HG03432 (cell line): ENCODE results near the gene TSEN34.
"Not testable (repeated sequence)": the region's sequence is repeated elsewhere in the genome, so short reads cannot be mapped to it uniquely, and the experiment has no call there.

Experiments used
- ATAC-seq: cut with Tn5 transposase; IDR thresholded peaks from one replicate; pipeline ENCODE4 v1.9.1; 2021; ENCODE audit warnings: mild to moderate bottlenecking, moderate library complexity; ENCODE audit not compliant: unreplicated experiment

Gene TSEN34

DNA sequence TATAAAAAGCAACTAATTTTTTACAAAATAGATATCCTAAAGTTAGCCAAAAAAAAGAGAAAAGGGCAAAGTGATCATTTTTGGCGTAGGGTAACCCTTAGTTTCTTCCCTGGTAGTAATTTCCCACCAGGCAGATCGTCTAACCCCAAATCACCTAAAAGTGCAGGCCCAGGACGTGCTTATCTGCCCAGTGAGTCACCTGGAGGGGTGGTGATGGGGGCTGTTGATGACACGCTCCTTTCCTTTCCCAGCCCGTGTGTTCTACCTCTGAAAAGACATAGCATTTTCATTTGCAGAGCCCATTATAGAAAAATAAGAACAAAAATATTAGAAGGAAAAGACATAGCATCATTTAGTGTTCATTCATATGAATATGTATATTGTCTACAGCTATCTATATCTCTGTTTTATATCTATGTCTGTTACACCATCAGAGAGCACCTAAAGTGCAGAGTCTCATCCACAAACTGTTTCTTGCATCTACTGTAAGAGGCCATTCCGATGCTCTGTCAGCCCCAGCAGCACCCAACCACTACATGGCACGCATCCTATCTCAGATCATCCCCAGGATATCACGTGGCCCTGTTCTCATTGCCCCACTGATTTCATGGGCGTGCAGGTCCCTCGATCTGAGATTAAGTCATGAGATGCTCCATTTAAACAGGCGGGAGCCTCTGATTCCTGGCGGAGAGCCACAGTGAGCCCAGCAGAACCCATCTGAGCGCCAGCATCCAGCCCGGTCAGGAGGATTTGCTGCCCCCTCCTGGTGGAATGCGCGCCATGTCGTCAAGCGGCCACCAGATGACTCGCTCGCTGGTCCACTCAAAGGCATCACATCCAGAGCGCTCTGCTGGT lies 40.2 kb downstream of the TSEN34 start:
- ATAC-seq = no peak

DNA sequence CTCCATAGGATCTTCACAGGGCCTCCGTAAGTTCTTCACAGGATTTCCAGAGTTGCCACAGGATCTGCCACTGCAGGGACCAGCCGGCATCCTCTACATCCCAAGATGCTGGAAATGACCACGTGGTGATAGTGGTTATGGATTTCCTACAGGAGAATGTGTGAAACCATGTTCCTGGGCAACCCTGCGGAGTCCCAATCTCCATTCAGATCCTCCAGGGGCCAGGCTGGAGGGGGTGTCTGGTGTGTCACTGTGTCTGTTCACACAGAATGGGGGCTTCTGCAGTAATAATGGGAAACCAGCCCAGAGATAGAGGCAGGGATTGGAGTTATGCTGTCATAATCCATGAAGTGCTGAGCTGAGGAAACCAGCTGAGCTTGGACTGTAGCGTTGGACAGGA lies 42.8 kb downstream of the TSEN34 start:
- no peak for ATAC-seq

DNA sequence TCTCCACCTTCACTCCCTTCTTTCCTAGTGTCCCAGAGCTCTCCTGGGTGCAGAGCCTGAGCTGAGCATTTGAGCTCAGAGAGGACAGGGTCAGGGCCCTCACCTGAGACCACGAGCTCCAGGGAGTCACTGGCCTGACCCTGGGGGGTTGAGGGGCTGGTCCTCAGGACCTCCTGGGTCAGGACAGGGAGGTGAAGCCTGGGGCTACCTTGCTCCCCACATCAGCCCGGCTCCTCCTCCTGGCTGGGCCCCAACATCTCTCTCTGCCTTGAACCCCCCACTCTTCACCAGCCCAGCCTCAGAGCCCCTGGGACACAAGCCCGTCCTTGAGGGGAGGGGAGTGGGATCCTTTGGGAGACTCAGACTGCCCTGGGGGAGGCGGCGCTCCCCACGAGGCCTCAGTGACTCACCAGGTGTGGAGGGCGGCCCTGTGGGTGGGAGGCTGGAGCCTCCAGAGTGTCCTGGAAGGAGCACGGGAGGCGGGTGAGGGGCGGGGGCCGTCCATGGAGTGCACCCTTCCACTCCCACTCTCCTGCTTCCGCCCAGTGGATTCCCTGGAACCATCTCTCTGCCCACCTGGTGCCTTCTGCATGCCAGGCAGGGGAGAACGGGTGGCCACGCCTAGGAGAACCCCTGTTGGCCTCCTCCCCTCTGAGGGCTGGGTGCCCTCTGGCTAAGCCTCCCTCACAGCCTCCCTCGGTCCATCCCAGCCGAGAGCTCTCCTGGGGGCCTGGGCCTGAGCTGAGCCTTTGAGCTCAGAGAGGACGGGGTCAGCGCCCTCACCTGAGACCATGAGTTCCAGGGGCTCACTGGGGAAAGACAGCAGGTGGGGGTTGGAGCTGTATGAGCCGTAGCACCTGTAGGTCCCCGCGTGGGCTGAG lies 48.6 kb downstream of the TSEN34 start:
- ATAC-seq = not testable (repeated sequence)

DNA sequence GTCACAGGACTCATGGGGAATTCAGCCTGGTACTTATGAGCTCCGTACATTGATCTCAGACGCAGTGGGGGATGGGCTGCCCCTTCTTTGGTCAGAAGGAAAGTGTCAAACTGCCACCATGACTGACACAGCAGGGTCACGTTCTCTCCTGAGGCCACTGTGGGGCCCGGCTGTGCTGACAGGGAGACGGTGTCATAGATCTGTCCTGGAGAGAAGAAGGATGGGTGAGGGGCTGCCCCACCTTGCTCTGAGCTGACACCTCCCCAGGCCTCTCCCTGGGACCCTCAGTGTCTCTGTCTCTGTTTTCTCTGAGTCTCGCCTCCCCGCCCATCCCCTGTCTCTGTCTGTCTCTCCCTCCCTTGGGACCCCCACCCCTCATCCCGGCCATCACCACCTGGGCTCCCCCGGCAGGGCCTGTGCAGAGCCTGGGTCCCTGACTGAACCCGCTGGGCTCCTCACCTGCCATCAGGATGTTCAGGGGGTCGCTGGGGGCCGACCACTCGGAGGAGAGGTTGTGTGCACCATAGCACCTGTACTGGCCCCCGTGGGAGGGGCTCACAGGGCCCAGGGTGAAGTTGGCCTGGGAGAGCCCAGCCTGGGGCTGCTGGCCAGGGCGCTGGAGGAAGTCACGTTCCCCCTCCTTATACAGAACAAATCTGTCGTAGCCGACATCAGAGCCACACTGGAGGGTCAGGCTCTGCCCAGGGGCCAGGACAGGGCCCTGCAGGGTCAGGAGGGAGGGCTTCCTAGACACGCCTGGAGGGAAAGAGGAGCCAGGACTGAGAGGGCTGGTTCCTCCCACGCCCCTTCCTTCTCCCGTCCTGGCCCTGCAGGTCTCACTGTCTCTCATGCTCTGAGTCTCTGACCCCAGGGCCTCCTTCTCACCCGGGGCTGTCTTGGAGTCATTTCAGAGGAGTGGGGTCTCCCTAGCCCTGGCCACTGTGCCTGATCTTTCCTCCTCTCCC lies 49.5 kb downstream of the TSEN34 start:
- ATAC-seq = not testable (repeated sequence)

DNA sequence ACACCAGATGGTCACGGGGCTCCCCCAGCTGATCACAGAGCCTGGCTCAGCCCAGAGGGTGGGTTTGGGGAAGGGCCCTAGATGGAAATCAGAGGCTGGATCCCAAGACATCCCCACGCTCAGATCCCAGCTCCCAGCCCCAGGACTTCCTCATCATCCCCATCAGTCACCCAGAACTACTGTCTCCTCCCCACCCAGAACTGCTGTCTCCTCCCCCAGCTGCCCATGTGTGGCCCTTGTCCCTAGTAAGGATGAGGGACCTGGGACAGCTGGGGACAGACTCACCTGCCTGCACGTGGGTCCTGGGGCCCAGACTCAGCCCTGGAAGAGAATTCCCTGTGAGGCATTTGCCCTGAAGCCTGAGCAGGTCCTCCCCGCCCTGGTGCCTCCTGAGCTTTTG lies 51.1 kb downstream of the TSEN34 start:
- not testable (repeated sequence) for ATAC-seq

DNA sequence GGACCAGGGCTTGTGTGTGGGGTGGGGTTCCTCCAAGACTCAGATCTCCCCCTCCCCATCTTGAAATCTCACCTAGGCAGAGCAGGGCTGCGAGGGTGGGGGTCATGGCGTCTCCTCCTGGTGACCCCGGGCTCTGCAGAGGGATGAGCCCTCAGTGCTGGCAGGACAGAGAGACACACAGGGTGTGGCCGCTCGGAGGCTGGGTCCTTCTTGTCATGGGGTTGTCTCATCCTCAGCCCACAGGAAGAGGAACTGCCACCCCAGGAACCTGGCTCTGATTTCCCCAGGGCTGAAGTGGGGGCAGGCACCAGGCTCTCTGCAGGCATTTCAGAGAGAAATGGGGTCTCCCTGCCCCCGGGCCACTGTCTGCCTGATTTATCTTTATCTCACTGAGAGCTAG lies 51.5 kb downstream of the TSEN34 start, which contains the start of gene LILRA6:
TSS of gene LILRA6 (minus strand) at position 145 of the 400 bp plus-strand sequence.
- not testable (repeated sequence) for ATAC-seq

DNA sequence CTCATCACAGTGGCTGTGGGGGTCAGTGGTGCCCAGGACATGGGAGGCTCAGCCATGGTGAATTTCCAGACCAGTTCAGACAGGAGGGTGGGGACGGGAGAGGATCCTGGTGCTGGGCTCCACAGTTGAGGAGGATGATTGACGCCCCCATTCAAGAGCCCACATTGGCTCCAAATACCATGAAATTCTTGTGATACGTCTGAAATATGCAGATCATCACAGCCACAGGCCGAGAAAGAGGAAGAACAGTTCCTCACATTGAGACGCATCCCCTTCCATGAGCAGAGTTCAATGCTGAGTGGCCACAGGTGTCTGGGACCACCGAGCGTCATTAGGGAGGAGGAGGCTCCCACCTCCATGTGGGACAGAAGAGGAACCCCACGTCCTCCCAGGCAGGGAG lies 52.7 kb downstream of the TSEN34 start:
- ATAC-seq = not testable (repeated sequence)
